Heart left ventricle (tissue), 13 donors: Measurements from ENCODE around the gene CCL3.
"Not testable (repeated sequence)": the region's sequence is repeated elsewhere in the genome, so short reads cannot be mapped to it uniquely, and the experiment has no call there.

Source experiments
- CTCF ChIP-seq, 12 donors: fragments of 200-600 bp; sonication (generic) in 4 of 12; IDR thresholded peaks; one replicate each; pipeline versions ENCODE4 v1.5.0 to v1.8.0; 2018 to 2022; ENCODE audit warnings: antibody characterized with exemption in 12 of 12, mild to moderate bottlenecking in 5 of 12
- POLR2A ChIP-seq, 2 donors: fragments of 450-650 bp; IDR thresholded peaks; one replicate each; pipeline ENCODE4 v1.6.1; 2017; ENCODE audit warnings: antibody characterized with exemption in 2 of 2, mild to moderate bottlenecking in 2 of 2, moderate library complexity in 2 of 2
- donor health status: ischemic (EF 13 %, LVEDD 7.1; RV severe dilation, severe dysfunction).
- donor health status: DM: no; HTN: yes; CAD: no.
- donor health status: DM: no; HTN: no; CAD: no.
- donor health status: ischemic (EF 25% LVEDD 6.9; RV normal size, moderate dysfunction).
- donor health status: ischemic (EF 25% LVEDD 5.7; RV mildly dilated, moderate dysfunction).
- donor health status: ischemic (EF 35%, LVEDD 5.7; RV mildly dilated, moderate dysfunction).
- donor health status: nonischemic (EF 11% LVEDD 7.7; RV severe dilation, severe dysfunction).
- donor health status: DM: yes; HTN: yes; CAD: no.
- donor health status: PGD.
- donor health status: ischemic (EF 29% LVEDD 5.4; RV normal size, mild dysfunction).
- donor health status: nonischemic (EF 23%, LVEDD 6.1; RV moderate dilation, normal function).

GRCh38 chr17:36083691-36084090, 6.3 kb downstream of the CCL3 start:
- not testable (repeated sequence) for TF ChIP-seq CTCF, POLR2A (IDR thresholded peaks at IDR 0.05)
